HepG2 (cell line): ENCODE data around the gene CCDC154. TPM values are rescaled to one million over a fixed set of nuclear protein-coding genes. Genes with fewer than 3 reads are reported as not detected.

Source experiments
- BCL6 ChIP-seq: IDR thresholded peaks from 2 replicates; pipeline ENCODE4 v1.6.1; 2016; ENCODE audit warnings: missing genetic modification reagents, missing compliant biosample characterization
- DMAP1 ChIP-seq: IDR thresholded peaks from 2 replicates; pipeline ENCODE4 v1.6.1; 2016
- GZF1 ChIP-seq: sonication (generic); formaldehyde crosslinking; IDR thresholded peaks from 2 replicates; pipeline ENCODE4 v1.5.1; 2020; ENCODE audit warnings: mild to moderate bottlenecking, missing genetic modification reagents
- HIVEP1 ChIP-seq: sonication (generic); formaldehyde crosslinking; IDR thresholded peaks from 2 replicates; pipeline ENCODE4 v1.4.0; 2020; ENCODE audit warnings: mild to moderate bottlenecking, missing genetic modification reagents
- ZNF160 ChIP-seq: sonication (generic); formaldehyde crosslinking; IDR thresholded peaks from 2 replicates; pipeline ENCODE4 v1.8.0; 2022; ENCODE audit warnings: mild to moderate bottlenecking, inconsistent platforms, missing genetic modification reagents
- ZSCAN12 ChIP-seq: sonication (generic); formaldehyde crosslinking; IDR thresholded peaks from 2 replicates; pipeline ENCODE4 v1.9.0; 2021; ENCODE audit warnings: mild to moderate bottlenecking, missing genetic modification reagents
- ZSCAN21 ChIP-seq: sonication (generic); formaldehyde crosslinking; IDR thresholded peaks from 2 replicates; pipeline ENCODE4 v1.8.0; 2022; ENCODE audit warnings: mild to moderate bottlenecking, missing genetic modification reagents, moderate library complexity, borderline replicate concordance
- polyA plus RNA-seq, 8 experiments: library from polyadenylated mRNA; depleted of rRNA in 3 of 8; stranded (reverse) in 7 of 8; unstranded in 1 of 8; fragments of >200 nt; fragmentation: Illumina TruSeq in 4 of 8; extraction: Trizol in 4 of 8; gene quantifications; 2 replicates each; pipeline versions ENCODE4 v1.2.1 to v1.2.3, GENCODE V29; 2011 to 2016; ENCODE audit warnings: low read depth in 4 of 8, missing spikeins in 1 of 8, mixed read lengths in 1 of 8; ENCODE audit not compliant: insufficient read depth in 1 of 8
- total RNA-seq, 5 experiments: library from RNA; depleted of rRNA; stranded (reverse); fragments of >200 nt; fragmentation: Illumina TruSeq; extraction: Trizol; gene quantifications; 2 replicates each; pipeline ENCODE4 v1.2.3, GENCODE V29; 2016; ENCODE audit warnings: low read depth in 1 of 5
- TF ChIP-seq, protein P1 (sequence below): sonication (generic); formaldehyde crosslinking; IDR thresholded peaks from 2 replicates; pipeline ENCODE4 v1.4.0; 2020; ENCODE audit warnings: missing genetic modification reagents, mild to moderate bottlenecking, borderline replicate concordance
- TF ChIP-seq, protein P2 (sequence below): sonication (generic); formaldehyde crosslinking; IDR thresholded peaks from 2 replicates; pipeline ENCODE4 v1.4.0; 2020; ENCODE audit warnings: missing genetic modification reagents

Gene CCDC154
- total and polyA plus RNA-seq, 2 of the 13 experiments (the other 11 are each of a cell fraction or from before 2014, with no cell fraction given): 0.92 to 1.5 TPM

DNA sequence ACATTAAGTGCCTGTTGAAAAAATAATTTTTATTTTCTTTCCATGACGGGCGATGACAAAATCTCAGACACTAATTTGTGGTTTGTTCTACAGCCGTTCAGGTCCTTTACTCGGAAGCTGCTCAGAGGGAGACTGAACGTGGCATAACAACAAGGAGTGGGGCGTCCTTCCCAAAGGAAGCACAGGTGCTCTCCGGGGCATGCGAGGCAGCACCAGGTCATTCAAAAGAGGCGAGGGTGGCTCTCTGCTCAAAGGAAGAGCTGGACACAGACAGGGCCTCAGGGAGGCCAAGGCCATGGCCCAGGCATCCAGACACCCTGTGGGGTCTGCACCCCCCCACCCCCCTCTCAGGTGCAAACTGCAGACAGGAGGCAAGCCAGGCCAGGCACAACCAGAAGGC is 46.0 kb downstream of the CCDC154 start (continued):
- TF ChIP-seq, protein P1, sequence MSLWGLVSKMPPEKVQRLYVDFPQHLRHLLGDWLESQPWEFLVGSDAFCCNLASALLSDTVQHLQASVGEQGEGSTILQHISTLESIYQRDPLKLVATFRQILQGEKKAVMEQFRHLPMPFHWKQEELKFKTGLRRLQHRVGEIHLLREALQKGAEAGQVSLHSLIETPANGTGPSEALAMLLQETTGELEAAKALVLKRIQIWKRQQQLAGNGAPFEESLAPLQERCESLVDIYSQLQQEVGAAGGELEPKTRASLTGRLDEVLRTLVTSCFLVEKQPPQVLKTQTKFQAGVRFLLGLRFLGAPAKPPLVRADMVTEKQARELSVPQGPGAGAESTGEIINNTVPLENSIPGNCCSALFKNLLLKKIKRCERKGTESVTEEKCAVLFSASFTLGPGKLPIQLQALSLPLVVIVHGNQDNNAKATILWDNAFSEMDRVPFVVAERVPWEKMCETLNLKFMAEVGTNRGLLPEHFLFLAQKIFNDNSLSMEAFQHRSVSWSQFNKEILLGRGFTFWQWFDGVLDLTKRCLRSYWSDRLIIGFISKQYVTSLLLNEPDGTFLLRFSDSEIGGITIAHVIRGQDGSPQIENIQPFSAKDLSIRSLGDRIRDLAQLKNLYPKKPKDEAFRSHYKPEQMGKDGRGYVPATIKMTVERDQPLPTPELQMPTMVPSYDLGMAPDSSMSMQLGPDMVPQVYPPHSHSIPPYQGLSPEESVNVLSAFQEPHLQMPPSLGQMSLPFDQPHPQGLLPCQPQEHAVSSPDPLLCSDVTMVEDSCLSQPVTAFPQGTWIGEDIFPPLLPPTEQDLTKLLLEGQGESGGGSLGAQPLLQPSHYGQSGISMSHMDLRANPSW (CRISPR knock-in tag): no peak
- TF ChIP-seq ZSCAN12 (CRISPR knock-in tag) (no peak), GZF1 (CRISPR knock-in tag) (no peak), BCL6 (no peak), ZSCAN21 (no peak), ZNF160 (CRISPR knock-in tag) (no peak), HIVEP1 (CRISPR knock-in tag) (no peak), DMAP1 (no peak)
- TF ChIP-seq, protein P2, sequence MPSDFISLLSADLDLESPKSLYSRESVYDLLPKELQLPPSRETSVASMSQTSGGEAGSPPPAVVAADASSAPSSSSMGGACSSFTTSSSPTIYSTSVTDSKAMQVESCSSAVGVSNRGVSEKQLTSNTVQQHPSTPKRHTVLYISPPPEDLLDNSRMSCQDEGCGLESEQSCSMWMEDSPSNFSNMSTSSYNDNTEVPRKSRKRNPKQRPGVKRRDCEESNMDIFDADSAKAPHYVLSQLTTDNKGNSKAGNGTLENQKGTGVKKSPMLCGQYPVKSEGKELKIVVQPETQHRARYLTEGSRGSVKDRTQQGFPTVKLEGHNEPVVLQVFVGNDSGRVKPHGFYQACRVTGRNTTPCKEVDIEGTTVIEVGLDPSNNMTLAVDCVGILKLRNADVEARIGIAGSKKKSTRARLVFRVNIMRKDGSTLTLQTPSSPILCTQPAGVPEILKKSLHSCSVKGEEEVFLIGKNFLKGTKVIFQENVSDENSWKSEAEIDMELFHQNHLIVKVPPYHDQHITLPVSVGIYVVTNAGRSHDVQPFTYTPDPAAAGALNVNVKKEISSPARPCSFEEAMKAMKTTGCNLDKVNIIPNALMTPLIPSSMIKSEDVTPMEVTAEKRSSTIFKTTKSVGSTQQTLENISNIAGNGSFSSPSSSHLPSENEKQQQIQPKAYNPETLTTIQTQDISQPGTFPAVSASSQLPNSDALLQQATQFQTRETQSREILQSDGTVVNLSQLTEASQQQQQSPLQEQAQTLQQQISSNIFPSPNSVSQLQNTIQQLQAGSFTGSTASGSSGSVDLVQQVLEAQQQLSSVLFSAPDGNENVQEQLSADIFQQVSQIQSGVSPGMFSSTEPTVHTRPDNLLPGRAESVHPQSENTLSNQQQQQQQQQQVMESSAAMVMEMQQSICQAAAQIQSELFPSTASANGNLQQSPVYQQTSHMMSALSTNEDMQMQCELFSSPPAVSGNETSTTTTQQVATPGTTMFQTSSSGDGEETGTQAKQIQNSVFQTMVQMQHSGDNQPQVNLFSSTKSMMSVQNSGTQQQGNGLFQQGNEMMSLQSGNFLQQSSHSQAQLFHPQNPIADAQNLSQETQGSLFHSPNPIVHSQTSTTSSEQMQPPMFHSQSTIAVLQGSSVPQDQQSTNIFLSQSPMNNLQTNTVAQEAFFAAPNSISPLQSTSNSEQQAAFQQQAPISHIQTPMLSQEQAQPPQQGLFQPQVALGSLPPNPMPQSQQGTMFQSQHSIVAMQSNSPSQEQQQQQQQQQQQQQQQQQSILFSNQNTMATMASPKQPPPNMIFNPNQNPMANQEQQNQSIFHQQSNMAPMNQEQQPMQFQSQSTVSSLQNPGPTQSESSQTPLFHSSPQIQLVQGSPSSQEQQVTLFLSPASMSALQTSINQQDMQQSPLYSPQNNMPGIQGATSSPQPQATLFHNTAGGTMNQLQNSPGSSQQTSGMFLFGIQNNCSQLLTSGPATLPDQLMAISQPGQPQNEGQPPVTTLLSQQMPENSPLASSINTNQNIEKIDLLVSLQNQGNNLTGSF (CRISPR knock-in tag): no peak
